ENCODE data around the gene NEDD4L. TPM values are rescaled to one million over a fixed set of nuclear protein-coding genes. Genes with fewer than 3 reads are reported as not detected.
A peak's percentile ranks its signal among the peaks of the same experiment; 100 is the strongest.

NEDD4L gene
- polyA plus RNA-seq, 1 donor (not counting 4 experiments of a cell fraction or from before 2014, with no cell fraction given), result 52.6 TPM

DNA sequence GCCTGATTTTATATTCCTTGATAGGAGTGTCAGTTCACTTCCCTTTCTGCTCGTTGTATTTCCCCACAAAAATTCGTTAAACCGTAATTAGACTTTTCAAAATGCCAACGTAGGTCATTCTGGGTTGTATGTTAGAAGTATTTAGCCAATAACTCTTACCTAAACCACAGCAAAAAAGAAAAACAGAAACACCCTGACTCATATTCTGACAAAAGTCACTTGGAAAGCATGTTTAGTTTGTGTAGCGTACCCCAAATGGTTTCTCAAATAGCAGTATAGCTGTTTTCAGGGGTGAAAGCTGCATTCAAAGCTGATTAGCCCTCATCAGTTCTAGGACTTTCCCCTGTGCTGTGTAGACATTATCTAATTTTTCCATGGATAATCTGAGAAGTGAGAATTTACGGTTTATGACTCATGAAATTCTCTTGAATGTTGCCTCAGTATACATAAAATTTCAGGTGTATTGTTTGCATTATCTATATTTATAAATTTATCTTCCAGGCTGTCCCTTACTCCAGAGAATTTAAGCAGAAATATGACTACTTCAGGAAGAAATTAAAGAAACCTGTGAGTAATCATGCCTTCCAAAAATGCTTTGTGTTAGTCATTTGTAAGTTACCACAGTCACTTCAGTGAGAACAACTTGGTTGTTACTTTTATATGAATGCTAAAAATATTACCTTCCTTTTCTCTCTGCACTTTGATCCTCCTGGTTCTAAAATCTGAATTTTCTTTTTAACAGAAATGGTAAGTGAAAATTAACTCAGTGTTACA, 319.9 kb downstream of the NEDD4L start:
- Histone ChIP-seq H2AFZ (ENCODE audit: control insufficient read depth, low read length) (no peak overlapping the region), H3K9me3 (ENCODE audit: control insufficient read depth, low read depth, low read length) (no peaks in the 10 kb centered on the region), H3K79me2 (ENCODE audit: control insufficient read depth, insufficient read depth, low read length) (no peaks in the 10 kb centered on the region), H3K27me3 (ENCODE audit: control insufficient read depth, extremely low read depth, insufficient read depth, low read length) (no peaks in the 10 kb centered on the region), H3K27ac (ENCODE audit: control insufficient read depth, insufficient read depth, low read length) (peak overlapping the region; percentile 6), H3K9ac (ENCODE audit: control insufficient read depth, extremely low read depth, insufficient read depth, low read length) (no peak overlapping the region), H3K36me3 (ENCODE audit: control insufficient read depth in 2 of 2, extremely low read depth in 1 of 2, insufficient read depth in 2 of 2, low read length in 2 of 2) (peaks cover 36 to 41% of the 10 kb centered on the region in 2 experiments), H4K20me1 (ENCODE audit: control insufficient read depth, extremely low read depth, insufficient read depth, low read length) (no peaks in the 10 kb centered on the region), H3K9me1 (ENCODE audit: control insufficient read depth, extremely low read depth, insufficient read depth, low read length) (no peaks in the 10 kb centered on the region), H3K4me3 (ENCODE audit: control insufficient read depth in 2 of 3, extremely low read depth in 1 of 3, insufficient read depth in 2 of 3, low read depth in 1 of 3, low read length in 3 of 3) (no peak overlapping the region), H3K4me2 (ENCODE audit: control insufficient read depth, extremely low read depth, insufficient read depth, low read depth, low read length) (no peak overlapping the region), H3K4me1 (ENCODE audit: control insufficient read depth, extremely low read depth, insufficient read depth, low read length) (peaks cover 4% of the 10 kb centered on the region)
- DNase-seq (ENCODE audit: low read depth, low spot score) (no peak), FAIRE-seq (no peak)
- no peak for TF ChIP-seq EZH2 (IDR thresholded peaks at IDR 0.05; ENCODE audit: low read length)
- TF ChIP-seq, protein P1, sequence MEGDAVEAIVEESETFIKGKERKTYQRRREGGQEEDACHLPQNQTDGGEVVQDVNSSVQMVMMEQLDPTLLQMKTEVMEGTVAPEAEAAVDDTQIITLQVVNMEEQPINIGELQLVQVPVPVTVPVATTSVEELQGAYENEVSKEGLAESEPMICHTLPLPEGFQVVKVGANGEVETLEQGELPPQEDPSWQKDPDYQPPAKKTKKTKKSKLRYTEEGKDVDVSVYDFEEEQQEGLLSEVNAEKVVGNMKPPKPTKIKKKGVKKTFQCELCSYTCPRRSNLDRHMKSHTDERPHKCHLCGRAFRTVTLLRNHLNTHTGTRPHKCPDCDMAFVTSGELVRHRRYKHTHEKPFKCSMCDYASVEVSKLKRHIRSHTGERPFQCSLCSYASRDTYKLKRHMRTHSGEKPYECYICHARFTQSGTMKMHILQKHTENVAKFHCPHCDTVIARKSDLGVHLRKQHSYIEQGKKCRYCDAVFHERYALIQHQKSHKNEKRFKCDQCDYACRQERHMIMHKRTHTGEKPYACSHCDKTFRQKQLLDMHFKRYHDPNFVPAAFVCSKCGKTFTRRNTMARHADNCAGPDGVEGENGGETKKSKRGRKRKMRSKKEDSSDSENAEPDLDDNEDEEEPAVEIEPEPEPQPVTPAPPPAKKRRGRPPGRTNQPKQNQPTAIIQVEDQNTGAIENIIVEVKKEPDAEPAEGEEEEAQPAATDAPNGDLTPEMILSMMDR (optimal IDR thresholded peaks at IDR 0.05 in 1 of 3, IDR thresholded peaks at IDR 0.05 in 1 of 3, conservative IDR thresholded peaks at IDR 0.05 in 1 of 3; ENCODE audit: extremely low read depth in 1 of 3, insufficient read depth in 2 of 3, low read length in 3 of 3), result no peak
- dilution Hi-C loops (cut with MboI; ENCODE audit: extremely low pct_ligation_motif_present, low sequenced_read_pairs), result no loop called here

DNA sequence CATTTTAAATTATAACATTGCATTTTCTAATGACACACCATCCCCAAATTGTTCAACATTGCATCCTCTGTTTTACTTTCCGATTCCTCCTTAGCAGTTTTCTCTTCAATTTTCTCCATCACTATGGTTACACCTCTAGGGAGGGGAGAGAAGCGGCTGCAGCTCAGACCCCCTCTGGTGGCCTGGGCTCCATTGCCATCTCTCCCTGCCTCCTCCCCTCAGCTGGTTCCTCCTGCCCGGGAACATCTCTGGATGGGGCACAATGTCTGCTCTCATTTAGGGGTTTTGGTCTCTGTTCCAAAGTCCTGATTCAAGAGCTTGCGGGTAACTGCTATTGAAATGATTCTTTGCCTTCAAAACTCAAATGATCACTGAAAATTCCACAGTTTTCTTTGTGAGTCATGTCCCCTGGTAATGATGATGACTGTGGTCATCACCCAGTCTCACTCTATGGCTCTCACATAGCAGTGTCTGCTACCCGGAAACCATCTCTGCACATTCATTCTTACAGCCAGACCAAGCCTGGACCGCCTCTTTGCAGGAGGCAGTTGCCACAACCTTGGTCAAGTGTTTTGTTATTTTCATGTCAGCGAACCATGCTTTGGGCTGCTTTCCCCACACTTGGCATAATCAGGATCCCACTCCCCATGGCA, 321.0 kb downstream of the NEDD4L start:
- no peak overlapping the region for H2AFZ ChIP-seq (ENCODE audit: control insufficient read depth, low read length)
- DNase-seq (ENCODE audit: low read depth, low spot score), result no peak
- H3K27me3 ChIP-seq (ENCODE audit: control insufficient read depth, extremely low read depth, insufficient read depth, low read length), result no peaks in the 10 kb centered on the region
- H3K79me2 ChIP-seq (ENCODE audit: control insufficient read depth, insufficient read depth, low read length), result no peaks in the 10 kb centered on the region
- TF ChIP-seq EZH2 (IDR thresholded peaks at IDR 0.05; ENCODE audit: low read length), result no peak
- TF ChIP-seq, protein P1 (optimal IDR thresholded peaks at IDR 0.05 in 1 of 3, IDR thresholded peaks at IDR 0.05 in 1 of 3, conservative IDR thresholded peaks at IDR 0.05 in 1 of 3; ENCODE audit: extremely low read depth in 1 of 3, insufficient read depth in 2 of 3, low read length in 3 of 3), result no peak
- dilution Hi-C loops (cut with MboI; ENCODE audit: extremely low pct_ligation_motif_present, low sequenced_read_pairs), result no loop called here
- H4K20me1 ChIP-seq (ENCODE audit: control insufficient read depth, extremely low read depth, insufficient read depth, low read length), result no peaks in the 10 kb centered on the region
- H3K36me3 ChIP-seq (ENCODE audit: control insufficient read depth in 2 of 2, extremely low read depth in 1 of 2, insufficient read depth in 2 of 2, low read length in 2 of 2), result peaks cover 42 to 45% of the 10 kb centered on the region in 2 experiments
- no peaks in the 10 kb centered on the region for H3K9me3 ChIP-seq (ENCODE audit: control insufficient read depth, low read depth, low read length)
- no peak overlapping the region for H3K9ac ChIP-seq (ENCODE audit: control insufficient read depth, extremely low read depth, insufficient read depth, low read length)
- H3K9me1 ChIP-seq (ENCODE audit: control insufficient read depth, extremely low read depth, insufficient read depth, low read length), result no peaks in the 10 kb centered on the region
- H3K4me3 ChIP-seq (ENCODE audit: control insufficient read depth in 2 of 3, extremely low read depth in 1 of 3, insufficient read depth in 2 of 3, low read depth in 1 of 3, low read length in 3 of 3), result no peak overlapping the region
- no peak overlapping the region for H3K27ac ChIP-seq (ENCODE audit: control insufficient read depth, insufficient read depth, low read length)
- H3K4me1 ChIP-seq (ENCODE audit: control insufficient read depth, extremely low read depth, insufficient read depth, low read length), result peaks cover 4% of the 10 kb centered on the region
- H3K4me2 ChIP-seq (ENCODE audit: control insufficient read depth, extremely low read depth, insufficient read depth, low read depth, low read length), result no peak overlapping the region
- FAIRE-seq, result no peak

Measured in keratinocyte (primary cell).